Transverse colon (tissue), 4 donors: ENCODE data around the gene GSC. TPM values are rescaled to one million over a fixed set of nuclear protein-coding genes. Genes with fewer than 3 reads are reported as not detected.

Experiments
- DNase-seq: peaks from one replicate; pipeline ENCODE4 v3.0.0-alpha.2; 2019
- H3K27ac ChIP-seq, 4 donors: fragments of 200-600 bp; sonication (generic); 2 replicates each; pipeline ENCODE4 v1.5.1; 2016 to 2018; ENCODE audit warnings: inconsistent platforms in 4 of 4
- H3K27me3 ChIP-seq: fragments of 200-600 bp; sonication (generic); 2 replicates; pipeline ENCODE4 v1.5.1; 2017; ENCODE audit warnings: inconsistent platforms
- H3K36me3 ChIP-seq, 4 donors: fragments of 200-600 bp; sonication (generic); 2 replicates each; pipeline ENCODE4 v1.5.1; 2017 to 2019; ENCODE audit warnings: inconsistent platforms in 4 of 4
- H3K4me1 ChIP-seq, 4 donors: fragments of 200-600 bp; sonication (generic); 2 replicates each; pipeline ENCODE4 v1.5.1; 2017 to 2020; ENCODE audit warnings: inconsistent platforms in 4 of 4
- H3K4me3 ChIP-seq, 4 donors: fragments of 200-600 bp; sonication (generic); 1 replicate in 1 of 4; 2 replicates in 3 of 4; pipeline versions ENCODE4 v1.5.1 to v1.6.1; 2017 to 2019; ENCODE audit warnings: inconsistent platforms in 4 of 4
- H3K9me3 ChIP-seq, 2 donors: fragments of 200-600 bp; sonication (generic); 2 replicates each; pipeline ENCODE4 v1.5.1; 2017 to 2019; ENCODE audit warnings: inconsistent platforms in 2 of 2
- EP300 ChIP-seq: sonication (generic); formaldehyde crosslinking; IDR thresholded peaks from one replicate; pipeline ENCODE4 v1.6.1; 2017; ENCODE audit warnings: antibody characterized with exemption, low read depth
- POLR2A ChIP-seq: fragments of 450-650 bp; IDR thresholded peaks from one replicate; pipeline ENCODE4 v1.6.1; 2016; ENCODE audit warnings: antibody characterized with exemption, mild to moderate bottlenecking, moderate library complexity
- POLR2AphosphoS5 ChIP-seq, 3 donors: sonication (generic); formaldehyde crosslinking; IDR thresholded peaks; one replicate each; pipeline ENCODE4 v1.6.1; 2016; ENCODE audit warnings: antibody characterized with exemption in 3 of 3
- WGBS, 2 donors: methylation state at CpG; one replicate each; pipeline ENCODE4 v1.1.5; 2018; ENCODE audit warnings: low coverage in 1 of 2; 5-methylcytosine and 5-hydroxymethylcytosine counted together
- in situ Hi-C, 4 donors: fragments of 200-750 bp; cut with MboI; loops; one replicate each; pipeline versions ENCODE4 v1.15.0 to v1.15.1; 2017; ENCODE audit warnings: low sequenced_read_pairs in 3 of 4, low pct_ligation_motif_present in 1 of 4, low pct_unique_long_range_greater_than_20kb in 1 of 4
- intact Hi-C: fragments of 100-400 bp; cut with DNase I; formaldehyde crosslinking; loops from one replicate; pipeline ENCODE4 v1.15.1; 2023; ENCODE audit warnings: low total_unique reads
- total RNA-seq, 4 donors: library from RNA; depleted of rRNA; stranded (reverse); fragments of >200 nt; gene quantifications; one replicate each; pipeline ENCODE4 v1.1.0, GENCODE V29; 2016
- TF ChIP-seq, protein P1 (sequence below), 5 experiments: fragments of 200-600 bp in 3 of 5; fragments of 450-650 bp in 2 of 5; sonication (generic) in 3 of 5; IDR thresholded peaks; 1 replicate in 2 of 5; 2 replicates in 3 of 5; pipeline ENCODE4 v1.5.1; 2016 to 2017; ENCODE audit warnings: antibody characterized with exemption in 5 of 5, inconsistent platforms in 3 of 5, mild to moderate bottlenecking in 2 of 5, moderate library complexity in 1 of 5

GSC gene
- total RNA-seq, 4 donors from 2014 or later = 0.32 TPM; not detected in 3

DNA sequence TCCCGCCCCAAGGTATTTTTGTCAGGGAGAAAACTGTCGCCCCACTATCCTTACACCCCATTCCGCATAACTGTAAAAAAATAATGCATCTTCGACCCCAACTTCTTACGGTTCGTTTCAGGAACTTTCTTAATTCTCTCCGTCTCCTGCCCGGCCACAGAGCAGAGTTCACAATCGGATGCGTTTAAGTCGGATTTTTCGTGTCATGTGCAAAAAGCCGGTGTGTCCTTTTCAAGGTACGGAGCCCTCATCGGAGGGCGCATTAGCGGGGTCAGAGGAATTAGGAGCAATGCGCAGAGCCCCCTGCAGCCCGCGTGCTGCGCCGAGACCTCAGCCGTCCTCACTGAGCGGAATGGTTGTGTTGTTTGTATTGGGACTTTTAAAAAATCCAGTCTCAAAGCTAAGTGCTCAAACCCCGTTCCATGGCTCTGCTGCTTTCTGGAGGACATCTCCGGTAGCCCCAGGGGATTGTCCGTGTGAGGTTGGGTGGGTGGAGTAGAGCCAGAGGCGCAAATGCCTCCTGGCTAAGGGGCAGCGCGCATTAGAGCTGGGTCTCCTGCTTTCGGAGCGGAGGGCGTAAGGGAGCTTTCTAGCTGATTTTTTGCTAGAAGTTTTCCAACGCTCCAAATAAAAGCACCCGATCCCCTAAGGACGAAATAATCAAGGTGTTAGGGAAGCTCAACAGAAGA lies 3.9 kb upstream of the GSC start:
- 24 to 29% methylated on average over 8 to 36 of the region's 36 CpGs for WGBS, 2 donors
- H3K27ac ChIP-seq = no peak overlapping the region
- intact Hi-C loops = no loop called here

DNA sequence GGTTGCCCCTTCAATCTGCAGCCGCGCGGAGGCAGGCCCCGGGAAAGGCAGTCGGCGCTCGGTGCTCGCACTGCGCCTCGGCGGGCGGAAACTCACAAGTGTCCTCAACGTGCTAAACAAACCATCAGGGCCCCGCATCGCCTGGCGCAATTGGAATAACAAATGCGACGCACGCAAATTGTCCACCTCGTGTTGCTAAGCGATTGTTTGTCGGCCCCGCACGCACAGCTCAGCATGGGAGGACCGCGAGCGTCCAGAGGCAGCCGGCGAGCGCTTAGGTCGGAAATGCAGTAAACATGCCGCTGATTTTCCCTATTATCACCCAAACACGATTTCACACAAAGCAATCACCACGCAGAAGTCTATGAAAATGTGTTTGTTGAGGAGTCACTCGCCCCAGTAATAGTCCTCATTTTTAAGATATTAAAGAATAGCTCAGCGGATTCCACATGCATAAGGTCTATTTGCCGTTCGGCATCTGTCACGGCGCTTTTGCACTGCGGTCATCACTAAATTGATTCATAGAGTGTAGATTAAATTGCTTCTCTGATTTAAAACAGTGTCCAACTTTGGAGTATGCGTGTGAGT lies 3.2 kb upstream of the GSC start:
- H3K4me1 ChIP-seq = peaks cover 9 to 24% (median 20%) of the 10 kb centered on the region in 4 donors

More for the DNA sequence above, 3.9 kb upstream of the GSC start:
- peaks cover 4 to 18% (median 13%) of the 10 kb centered on the region in 4 donors for H3K4me1 ChIP-seq
- no peaks in the 10 kb centered on the region for H3K9me3 ChIP-seq
- no peak overlapping the region for H3K4me3 ChIP-seq
- in situ Hi-C loops = no loop called here
- peaks cover 100% of the 10 kb centered on the region for H3K27me3 ChIP-seq
- DNase-seq = no peak
- TF ChIP-seq, protein P1, sequence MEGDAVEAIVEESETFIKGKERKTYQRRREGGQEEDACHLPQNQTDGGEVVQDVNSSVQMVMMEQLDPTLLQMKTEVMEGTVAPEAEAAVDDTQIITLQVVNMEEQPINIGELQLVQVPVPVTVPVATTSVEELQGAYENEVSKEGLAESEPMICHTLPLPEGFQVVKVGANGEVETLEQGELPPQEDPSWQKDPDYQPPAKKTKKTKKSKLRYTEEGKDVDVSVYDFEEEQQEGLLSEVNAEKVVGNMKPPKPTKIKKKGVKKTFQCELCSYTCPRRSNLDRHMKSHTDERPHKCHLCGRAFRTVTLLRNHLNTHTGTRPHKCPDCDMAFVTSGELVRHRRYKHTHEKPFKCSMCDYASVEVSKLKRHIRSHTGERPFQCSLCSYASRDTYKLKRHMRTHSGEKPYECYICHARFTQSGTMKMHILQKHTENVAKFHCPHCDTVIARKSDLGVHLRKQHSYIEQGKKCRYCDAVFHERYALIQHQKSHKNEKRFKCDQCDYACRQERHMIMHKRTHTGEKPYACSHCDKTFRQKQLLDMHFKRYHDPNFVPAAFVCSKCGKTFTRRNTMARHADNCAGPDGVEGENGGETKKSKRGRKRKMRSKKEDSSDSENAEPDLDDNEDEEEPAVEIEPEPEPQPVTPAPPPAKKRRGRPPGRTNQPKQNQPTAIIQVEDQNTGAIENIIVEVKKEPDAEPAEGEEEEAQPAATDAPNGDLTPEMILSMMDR (IDR thresholded peaks at IDR 0.05) = no peak
- TF ChIP-seq EP300 = no peak
- no peak for TF ChIP-seq POLR2A
- TF ChIP-seq POLR2AphosphoS5 (IDR thresholded peaks at IDR 0.05) = no peak
- no peaks in the 10 kb centered on the region for H3K36me3 ChIP-seq

DNA sequence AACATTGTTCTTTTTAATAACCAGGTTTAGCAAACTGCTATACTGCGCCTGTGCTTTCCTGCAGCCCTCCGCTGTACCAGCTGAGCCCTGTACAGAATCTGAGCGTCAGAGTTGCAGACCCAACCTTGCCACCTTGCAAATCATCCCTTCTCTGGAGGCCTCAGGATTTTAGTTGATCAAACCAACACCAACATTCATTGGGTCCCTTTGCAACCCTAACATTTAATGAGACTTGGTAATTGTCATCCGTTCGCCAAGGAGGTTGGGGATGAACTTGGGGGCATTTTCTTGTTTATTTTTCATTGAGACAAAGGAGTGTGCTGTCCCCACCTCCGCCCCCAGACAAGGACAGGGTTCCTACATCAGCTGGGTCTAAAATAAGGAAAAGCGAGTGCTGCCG lies 2.6 kb upstream of the GSC start:
- TF ChIP-seq POLR2AphosphoS5 (IDR thresholded peaks at IDR 0.05) = no peak
- TF ChIP-seq POLR2A = no peak
- TF ChIP-seq EP300 = no peak
- TF ChIP-seq, protein P1 (IDR thresholded peaks at IDR 0.05) = no peak
- peaks cover 100% of the 10 kb centered on the region for H3K27me3 ChIP-seq
- no peak for DNase-seq
- H3K9me3 ChIP-seq = no peaks in the 10 kb centered on the region
- intact Hi-C loops (no loop called here), in situ Hi-C loops (no loop called here)
- H3K4me3 ChIP-seq = no peak overlapping the region
- H3K4me1 ChIP-seq = peaks cover 9 to 25% (median 21%) of the 10 kb centered on the region in 4 donors
- H3K36me3 ChIP-seq = no peaks in the 10 kb centered on the region
- no peak overlapping the region for H3K27ac ChIP-seq
- WGBS, 2 donors = 29 to 69% methylated on average over 2 to 8 of the region's 8 CpGs

More for the DNA sequence above, 3.2 kb upstream of the GSC start:
- 16% methylated on average over 7 to 42 of the region's 42 CpGs for WGBS, 2 donors
- H3K27ac ChIP-seq = no peak overlapping the region
- in situ Hi-C loops (no loop called here), intact Hi-C loops (no loop called here)
- no peak for DNase-seq
- no peaks in the 10 kb centered on the region for H3K36me3 ChIP-seq
- H3K27me3 ChIP-seq = peaks cover 100% of the 10 kb centered on the region
- TF ChIP-seq POLR2A (no peak), POLR2AphosphoS5 (IDR thresholded peaks at IDR 0.05) (no peak), EP300 (no peak)
- TF ChIP-seq, protein P1 (IDR thresholded peaks at IDR 0.05) = no peak
- no peaks in the 10 kb centered on the region for H3K9me3 ChIP-seq
- H3K4me3 ChIP-seq = no peak overlapping the region

DNA sequence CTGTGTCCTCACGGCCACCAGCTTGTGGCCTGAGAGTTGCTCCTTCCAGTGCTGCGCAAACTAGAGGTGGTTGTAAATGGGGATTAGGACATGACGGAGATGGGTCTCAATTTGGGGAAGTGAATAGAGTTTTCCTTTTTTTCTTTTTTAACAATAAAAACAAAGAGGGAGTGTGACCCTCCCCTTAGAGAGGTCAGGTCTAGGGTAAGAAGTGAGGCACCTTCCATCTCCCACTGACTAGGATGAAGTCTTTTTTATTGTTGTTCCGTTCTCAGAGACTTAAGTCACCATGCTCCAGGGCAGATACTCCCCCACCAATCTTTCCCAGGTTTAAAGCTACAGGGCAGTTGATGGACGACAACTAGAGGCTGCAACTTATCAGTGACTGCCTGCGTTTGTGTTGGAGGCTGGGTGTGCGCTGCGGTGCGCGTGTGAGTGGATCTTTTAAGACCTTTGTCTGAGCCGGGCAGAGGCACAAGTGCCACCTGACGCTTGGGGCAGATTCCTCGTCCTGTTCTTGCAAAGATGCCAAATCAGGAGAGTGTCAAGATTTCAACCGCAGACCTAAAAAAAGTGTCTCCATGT lies 2.1 kb upstream of the GSC start:
- Histone ChIP-seq H3K4me3 (no peak overlapping the region), H3K27ac (no peak overlapping the region), H3K27me3 (peaks cover 100% of the 10 kb centered on the region), H3K9me3 (no peaks in the 10 kb centered on the region), H3K4me1 (peaks cover 9 to 25% (median 21%) of the 10 kb centered on the region in 4 donors), H3K36me3 (no peaks in the 10 kb centered on the region)
- TF ChIP-seq, protein P1 (IDR thresholded peaks at IDR 0.05) = no peak
- TF ChIP-seq POLR2A = no peak
- TF ChIP-seq POLR2AphosphoS5 (IDR thresholded peaks at IDR 0.05) = no peak
- no peak for TF ChIP-seq EP300
- in situ Hi-C loops = no loop called here
- 28 to 33% methylated on average over 1 to 14 of the region's 14 CpGs for WGBS, 2 donors
- DNase-seq = no peak
- intact Hi-C loops = no loop called here
